ENCODE results near the gene GPC5. TPM values are rescaled to one million over a fixed set of nuclear protein-coding genes. Genes with fewer than 3 reads are reported as not detected.

Gene GPC5
- polyA plus RNA-seq, 2 donors = not detected

GRCh38 chr13:91470084-91470621 lies 71.7 kb downstream of the GPC5 start:
- H3K4me1 ChIP-seq (ENCODE audit: control insufficient read depth in 2 of 2, insufficient read depth in 2 of 2, low read length in 1 of 2) = no peaks in the 10 kb centered on the region
- H3K27ac ChIP-seq (ENCODE audit: low read depth in 2 of 2, low read length in 1 of 2) = no peak overlapping the region
- H3K4me3 ChIP-seq (ENCODE audit: low read depth in 1 of 2, low read length in 2 of 2) = no peak overlapping the region
- H3K9me3 ChIP-seq (ENCODE audit: control insufficient read depth in 2 of 2, insufficient read depth in 1 of 2, low read depth in 1 of 2, low read length in 1 of 2) = no peaks in the 10 kb centered on the region
- WGBS, 2 donors = 70 to 74% methylated on average over 4 of the region's 4 CpGs
- H3K36me3 ChIP-seq (ENCODE audit: control insufficient read depth in 2 of 2, insufficient read depth in 2 of 2, low read length in 1 of 2) = no peaks in the 10 kb centered on the region
- no peaks in the 10 kb centered on the region for H3K27me3 ChIP-seq (ENCODE audit: control insufficient read depth in 1 of 2, insufficient read depth in 2 of 2, low read length in 2 of 2)

DNA sequence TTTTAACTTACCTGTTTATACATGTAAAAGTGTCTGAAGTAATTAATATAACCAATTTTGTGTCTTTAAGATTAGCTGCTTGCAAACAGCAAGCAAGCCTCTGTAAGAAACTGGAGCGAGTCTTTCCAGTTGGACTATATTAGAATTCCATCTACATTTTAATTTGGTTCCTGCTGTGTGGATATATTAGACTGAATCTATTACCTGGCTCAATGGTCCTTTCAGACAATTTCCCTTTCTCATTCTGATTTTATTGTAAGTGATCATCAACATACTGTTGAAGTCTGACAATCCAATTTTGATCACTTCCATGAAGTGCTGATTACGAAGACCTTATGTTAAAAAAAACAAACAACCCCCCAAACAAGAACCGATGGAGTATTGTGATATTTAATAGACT lies 72.3 kb downstream of the GPC5 start:
- H3K4me1 ChIP-seq (ENCODE audit: control insufficient read depth in 2 of 2, insufficient read depth in 2 of 2, low read length in 1 of 2) = no peaks in the 10 kb centered on the region
- no peaks in the 10 kb centered on the region for H3K36me3 ChIP-seq (ENCODE audit: control insufficient read depth in 2 of 2, insufficient read depth in 2 of 2, low read length in 1 of 2)
- H3K27me3 ChIP-seq (ENCODE audit: control insufficient read depth in 1 of 2, insufficient read depth in 2 of 2, low read length in 2 of 2) = no peaks in the 10 kb centered on the region
- H3K9me3 ChIP-seq (ENCODE audit: control insufficient read depth in 2 of 2, insufficient read depth in 1 of 2, low read depth in 1 of 2, low read length in 1 of 2) = no peaks in the 10 kb centered on the region
- no peak overlapping the region for H3K27ac ChIP-seq (ENCODE audit: low read depth in 2 of 2, low read length in 1 of 2)
- no peak overlapping the region for H3K4me3 ChIP-seq (ENCODE audit: low read depth in 1 of 2, low read length in 2 of 2)
- 71 to 77% methylated on average over 3 of the region's 3 CpGs for WGBS, 2 donors

DNA sequence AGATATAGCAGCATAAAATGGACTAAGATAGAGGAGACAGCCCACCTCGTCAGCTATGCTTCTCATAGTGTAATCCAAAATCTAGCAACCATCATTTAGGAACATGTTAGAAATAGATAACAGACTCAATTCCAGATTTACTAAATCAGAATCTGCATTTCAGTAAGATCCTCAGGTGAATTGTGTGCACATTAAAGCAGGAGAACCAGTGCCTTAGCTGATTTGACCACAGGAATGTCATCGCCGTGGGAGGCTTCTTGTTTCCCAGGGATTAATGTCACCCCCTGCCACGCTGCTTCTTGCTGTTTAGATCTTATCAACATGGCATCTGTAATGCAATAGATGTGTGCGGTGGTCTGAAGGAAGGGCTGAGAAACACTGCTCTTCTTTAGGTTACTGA lies 84.0 kb downstream of the GPC5 start:
- no peaks in the 10 kb centered on the region for H3K36me3 ChIP-seq (ENCODE audit: control insufficient read depth in 2 of 2, insufficient read depth in 2 of 2, low read length in 1 of 2)
- H3K27me3 ChIP-seq (ENCODE audit: control insufficient read depth in 1 of 2, insufficient read depth in 2 of 2, low read length in 2 of 2) = no peaks in the 10 kb centered on the region
- no peaks in the 10 kb centered on the region for H3K4me1 ChIP-seq (ENCODE audit: control insufficient read depth in 2 of 2, insufficient read depth in 2 of 2, low read length in 1 of 2)
- H3K9me3 ChIP-seq (ENCODE audit: control insufficient read depth in 2 of 2, insufficient read depth in 1 of 2, low read depth in 1 of 2, low read length in 1 of 2) = no peaks in the 10 kb centered on the region
- H3K4me3 ChIP-seq (ENCODE audit: low read depth in 1 of 2, low read length in 2 of 2) = no peak overlapping the region
- WGBS, 2 donors = 67 to 72% methylated on average over 5 of the region's 5 CpGs
- no peak overlapping the region for H3K27ac ChIP-seq (ENCODE audit: low read depth in 2 of 2, low read length in 1 of 2)

- Histone ChIP-seq H3K27ac (ENCODE audit: low read depth in 2 of 2, low read length in 1 of 2) (no peak overlapping the region), H3K27me3 (ENCODE audit: control insufficient read depth in 1 of 2, insufficient read depth in 2 of 2, low read length in 2 of 2) (no peaks in the 10 kb centered on the region), H3K4me1 (ENCODE audit: control insufficient read depth in 2 of 2, insufficient read depth in 2 of 2, low read length in 1 of 2) (no peaks in the 10 kb centered on the region), H3K9me3 (ENCODE audit: control insufficient read depth in 2 of 2, insufficient read depth in 1 of 2, low read depth in 1 of 2, low read length in 1 of 2) (no peaks in the 10 kb centered on the region), H3K4me3 (ENCODE audit: low read depth in 1 of 2, low read length in 2 of 2) (no peak overlapping the region), H3K36me3 (ENCODE audit: control insufficient read depth in 2 of 2, insufficient read depth in 2 of 2, low read length in 1 of 2) (no peaks in the 10 kb centered on the region)
- WGBS, 2 donors = 69% methylated on average over 2 of the region's 2 CpGs
Measured at GRCh38 chr13:91491980-91492379, 93.6 kb downstream of the GPC5 start.

GRCh38 chr13:91493442-91493841 lies 95.0 kb downstream of the GPC5 start:
- Histone ChIP-seq H3K9me3 (ENCODE audit: control insufficient read depth in 2 of 2, insufficient read depth in 1 of 2, low read depth in 1 of 2, low read length in 1 of 2) (no peaks in the 10 kb centered on the region), H3K27ac (ENCODE audit: low read depth in 2 of 2, low read length in 1 of 2) (no peak overlapping the region), H3K27me3 (ENCODE audit: control insufficient read depth in 1 of 2, insufficient read depth in 2 of 2, low read length in 2 of 2) (no peaks in the 10 kb centered on the region), H3K4me3 (ENCODE audit: low read depth in 1 of 2, low read length in 2 of 2) (no peak overlapping the region), H3K36me3 (ENCODE audit: control insufficient read depth in 2 of 2, insufficient read depth in 2 of 2, low read length in 1 of 2) (no peaks in the 10 kb centered on the region), H3K4me1 (ENCODE audit: control insufficient read depth in 2 of 2, insufficient read depth in 2 of 2, low read length in 1 of 2) (no peaks in the 10 kb centered on the region)
- WGBS, 2 donors = 83 to 86% methylated on average over 5 of the region's 5 CpGs

DNA sequence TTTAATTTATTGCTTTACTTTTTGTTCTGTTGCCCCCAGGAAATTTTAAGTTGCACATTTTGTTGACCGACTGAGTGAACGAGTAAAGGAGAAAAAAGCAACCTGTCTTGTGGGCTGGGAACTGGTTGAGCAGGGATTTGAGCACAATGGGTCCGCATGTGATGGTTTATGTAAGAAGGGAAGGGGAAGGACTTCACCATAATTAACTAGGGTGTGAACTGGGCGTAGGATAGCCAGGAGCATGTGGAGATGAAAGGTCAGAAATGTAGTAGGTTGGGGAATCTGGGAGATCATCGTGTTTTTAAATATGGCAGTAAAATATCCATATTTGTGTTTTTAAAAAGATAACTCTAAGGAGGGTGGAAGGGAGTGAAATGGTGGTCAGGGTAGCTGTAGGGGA lies 99.9 kb downstream of the GPC5 start:
- Histone ChIP-seq H3K4me1 (ENCODE audit: control insufficient read depth in 2 of 2, insufficient read depth in 2 of 2, low read length in 1 of 2) (no peaks in the 10 kb centered on the region), H3K27me3 (ENCODE audit: control insufficient read depth in 1 of 2, insufficient read depth in 2 of 2, low read length in 2 of 2) (no peaks in the 10 kb centered on the region), H3K27ac (ENCODE audit: low read depth in 2 of 2, low read length in 1 of 2) (no peak overlapping the region), H3K4me3 (ENCODE audit: low read depth in 1 of 2, low read length in 2 of 2) (no peak overlapping the region), H3K9me3 (ENCODE audit: control insufficient read depth in 2 of 2, insufficient read depth in 1 of 2, low read depth in 1 of 2, low read length in 1 of 2) (no peaks in the 10 kb centered on the region), H3K36me3 (ENCODE audit: control insufficient read depth in 2 of 2, insufficient read depth in 2 of 2, low read length in 1 of 2) (no peaks in the 10 kb centered on the region)
- 58 to 66% methylated on average over 5 of the region's 5 CpGs for whole genome bisulfite sequencing, 2 donors

- Histone ChIP-seq H3K36me3 (ENCODE audit: control insufficient read depth in 2 of 2, insufficient read depth in 2 of 2, low read length in 1 of 2) (no peaks in the 10 kb centered on the region), H3K9me3 (ENCODE audit: control insufficient read depth in 2 of 2, insufficient read depth in 1 of 2, low read depth in 1 of 2, low read length in 1 of 2) (no peaks in the 10 kb centered on the region), H3K4me1 (ENCODE audit: control insufficient read depth in 2 of 2, insufficient read depth in 2 of 2, low read length in 1 of 2) (no peaks in the 10 kb centered on the region), H3K27me3 (ENCODE audit: control insufficient read depth in 1 of 2, insufficient read depth in 2 of 2, low read length in 2 of 2) (no peaks in the 10 kb centered on the region), H3K4me3 (ENCODE audit: low read depth in 1 of 2, low read length in 2 of 2) (no peak overlapping the region), H3K27ac (ENCODE audit: low read depth in 2 of 2, low read length in 1 of 2) (no peak overlapping the region)
- WGBS, 2 donors = 83 to 86% methylated on average over 2 of the region's 2 CpGs
Measured at GRCh38 chr13:91504216-91504615, 105.8 kb downstream of the GPC5 start.

GRCh38 chr13:91506759-91507158 lies 108.3 kb downstream of the GPC5 start:
- Histone ChIP-seq H3K4me3 (ENCODE audit: low read depth in 1 of 2, low read length in 2 of 2) (no peak overlapping the region), H3K27ac (ENCODE audit: low read depth in 2 of 2, low read length in 1 of 2) (no peak overlapping the region), H3K9me3 (ENCODE audit: control insufficient read depth in 2 of 2, insufficient read depth in 1 of 2, low read depth in 1 of 2, low read length in 1 of 2) (no peaks in the 10 kb centered on the region), H3K36me3 (ENCODE audit: control insufficient read depth in 2 of 2, insufficient read depth in 2 of 2, low read length in 1 of 2) (no peaks in the 10 kb centered on the region), H3K4me1 (ENCODE audit: control insufficient read depth in 2 of 2, insufficient read depth in 2 of 2, low read length in 1 of 2) (no peaks in the 10 kb centered on the region), H3K27me3 (ENCODE audit: control insufficient read depth in 1 of 2, insufficient read depth in 2 of 2, low read length in 2 of 2) (no peaks in the 10 kb centered on the region)

- H3K4me3 ChIP-seq (ENCODE audit: low read depth in 1 of 2, low read length in 2 of 2) = no peak overlapping the region
- H3K27me3 ChIP-seq (ENCODE audit: control insufficient read depth in 1 of 2, insufficient read depth in 2 of 2, low read length in 2 of 2) = no peaks in the 10 kb centered on the region
- no peaks in the 10 kb centered on the region for H3K4me1 ChIP-seq (ENCODE audit: control insufficient read depth in 2 of 2, insufficient read depth in 2 of 2, low read length in 1 of 2)
- H3K36me3 ChIP-seq (ENCODE audit: control insufficient read depth in 2 of 2, insufficient read depth in 2 of 2, low read length in 1 of 2) = no peaks in the 10 kb centered on the region
- no peak overlapping the region for H3K27ac ChIP-seq (ENCODE audit: low read depth in 2 of 2, low read length in 1 of 2)
- WGBS, 2 donors = 64 to 65% methylated on average over 2 of the region's 2 CpGs
- no peaks in the 10 kb centered on the region for H3K9me3 ChIP-seq (ENCODE audit: control insufficient read depth in 2 of 2, insufficient read depth in 1 of 2, low read depth in 1 of 2, low read length in 1 of 2)
Measured at GRCh38 chr13:91510058-91510457, 111.6 kb downstream of the GPC5 start.

- no peaks in the 10 kb centered on the region for H3K27me3 ChIP-seq (ENCODE audit: control insufficient read depth in 1 of 2, insufficient read depth in 2 of 2, low read length in 2 of 2)
- peaks cover 0 to 7% of the 10 kb centered on the region in 2 donors for H3K9me3 ChIP-seq (ENCODE audit: control insufficient read depth in 2 of 2, insufficient read depth in 1 of 2, low read depth in 1 of 2, low read length in 1 of 2)
- no peaks in the 10 kb centered on the region for H3K36me3 ChIP-seq (ENCODE audit: control insufficient read depth in 2 of 2, insufficient read depth in 2 of 2, low read length in 1 of 2)
- H3K27ac ChIP-seq (ENCODE audit: low read depth in 2 of 2, low read length in 1 of 2) = no peak overlapping the region
- no peaks in the 10 kb centered on the region for H3K4me1 ChIP-seq (ENCODE audit: control insufficient read depth in 2 of 2, insufficient read depth in 2 of 2, low read length in 1 of 2)
- WGBS, 2 donors = 59 to 70% methylated on average over 1 of the region's 1 CpG
- H3K4me3 ChIP-seq (ENCODE audit: low read depth in 1 of 2, low read length in 2 of 2) = no peak overlapping the region
Measured at GRCh38 chr13:91513790-91514189, 115.4 kb downstream of the GPC5 start.

Data from esophagus (tissue), 2 donors.